K562 (cell line): ENCODE measurements around the gene TGFBR2. TPM values are rescaled to one million over a fixed set of nuclear protein-coding genes. Genes with fewer than 3 reads are reported as not detected.

Experiments
- ATAC-seq: fragments of 200-7000 bp; cut with Tn5 transposase; 3 replicates; pipeline ENCODE4 v1.9.1; 2020; ENCODE audit warnings: moderate library complexity
- BruUV-seq: library from RNA; stranded (reverse); fragments of 400-500 nt; replicated peaks from 2 replicates; lab custom pipeline; 2021; lab: Mats Ljungman, UMichigan
- CTCF ChIA-PET: fragments of 300-600 bp; formaldehyde crosslinking; extraction: SDS; loops from one replicate; lab custom pipeline; 2021; ENCODE audit warnings: low intra/inter-chr PET ratio; lab: Yijun Ruan, JAX
- POLR2A ChIA-PET: fragments of 300-600, 350-650 bp; sonication (Branson Sonifier 250); formaldehyde crosslinking; extraction: SDS; loops from one replicate; lab custom pipeline; 2021; ENCODE audit warnings: antibody characterized with exemption, inconsistent platforms; lab: Yijun Ruan, JAX
- DNase-seq, 4 experiments: peaks; one replicate each; pipeline versions ENCODE4 v3.0.0 to v3.0.0-alpha.2; 2011 to 2018; ENCODE audit warnings: low spot score in 3 of 4, mixed read lengths in 3 of 4; ENCODE audit errors: extremely low read depth in 1 of 4
- FAIRE-seq: peaks from 2 replicates; lab custom pipeline; 2011; peaks lifted over from hg19 to GRCh38; lab: Jason Lieb, UNC
- H2AFZ ChIP-seq: 2 replicates; pipeline ENCODE4 v1.6.0; 2011; ENCODE audit warnings: low read depth, low read length, control low read depth, inconsistent platforms
- H3K27ac ChIP-seq: fragments of 200-600 bp; 3 replicates; pipeline ENCODE4 v1.8.0; 2011; ENCODE audit warnings: low read depth, mild to moderate bottlenecking, control low read depth, inconsistent platforms, low read length, moderate library complexity, mixed read lengths; ENCODE audit errors: extremely low read depth
- H3K27me3 ChIP-seq, 2 experiments: fragments of 300-600 bp in 1 of 2; 2 replicates in 1 of 2; 3 replicates in 1 of 2; pipeline versions ENCODE4 v1.6.0 to v1.8.0; 2011; ENCODE audit warnings: inconsistent platforms in 2 of 2, low read length in 2 of 2, mild to moderate bottlenecking in 1 of 2, mixed read lengths in 1 of 2, moderate library complexity in 1 of 2; ENCODE audit not compliant: control insufficient read depth in 2 of 2, insufficient read depth in 2 of 2
- H3K36me3 ChIP-seq: fragments of 300-600 bp; 3 replicates; pipeline ENCODE4 v1.8.0; 2011; ENCODE audit warnings: mild to moderate bottlenecking, low read length, inconsistent platforms; ENCODE audit not compliant: control insufficient read depth, insufficient read depth
- H3K4me1 ChIP-seq, 2 experiments: fragments of 200-600 bp in 1 of 2; replicated peaks in 1 of 2; 2 replicates in 1 of 2; 3 replicates in 1 of 2; pipeline versions ENCODE4 v1.5.1 to v1.8.0; 2011; ENCODE audit warnings: inconsistent platforms in 2 of 2, low read length in 2 of 2, mild to moderate bottlenecking in 1 of 2, mixed read lengths in 1 of 2, moderate library complexity in 1 of 2; ENCODE audit not compliant: control insufficient read depth in 2 of 2, insufficient read depth in 2 of 2
- H3K4me2 ChIP-seq: 2 replicates; pipeline ENCODE4 v1.6.1; 2011; ENCODE audit warnings: low read length, control low read depth, inconsistent platforms, mixed read lengths; ENCODE audit not compliant: insufficient read depth
- H3K4me3 ChIP-seq: fragments of 200-600 bp; sonication (generic), shearing (Covaris generic); 2 replicates; pipeline ENCODE4 v1.5.1; 2016; ENCODE audit warnings: control low read depth, inconsistent platforms
- H3K79me2 ChIP-seq: fragments of 200-600 bp; 3 replicates; pipeline ENCODE4 v1.8.0; 2011; ENCODE audit warnings: low read length, inconsistent platforms; ENCODE audit not compliant: control insufficient read depth, insufficient read depth
- H3K9ac ChIP-seq, 2 experiments: 2 replicates each; pipeline versions ENCODE4 v1.6.0 to v1.6.1; 2011; ENCODE audit warnings: low read depth in 2 of 2, low read length in 2 of 2, control low read depth in 1 of 2, inconsistent platforms in 1 of 2, mild to moderate bottlenecking in 1 of 2, mixed read lengths in 1 of 2; ENCODE audit not compliant: insufficient read depth in 1 of 2
- H3K9me1 ChIP-seq: one replicate; pipeline ENCODE4 v1.6.0; 2011; ENCODE audit warnings: inconsistent platforms, mild to moderate bottlenecking, low read length, moderate library complexity; ENCODE audit not compliant: control insufficient read depth, insufficient read depth
- H3K9me3 ChIP-seq: replicated peaks from 2 replicates; pipeline ENCODE4 v1.5.1; 2011; ENCODE audit warnings: low read depth, low read length, inconsistent platforms; ENCODE audit not compliant: control insufficient read depth, insufficient read depth
- H4K20me1 ChIP-seq: replicated peaks from 2 replicates; pipeline ENCODE4 v1.6.1; 2011; ENCODE audit warnings: low read length, inconsistent platforms, mixed read lengths; ENCODE audit not compliant: control insufficient read depth, insufficient read depth
- C11orf30 ChIP-seq: fragments of 450-650 bp; IDR thresholded peaks from 2 replicates; pipeline ENCODE4 v1.6.1; 2016; ENCODE audit warnings: low read depth, mild to moderate bottlenecking
- CBFA2T2 ChIP-seq: fragments of 450-650 bp; conservative IDR thresholded peaks from 2 replicates; pipeline ENCODE4 v1.6.1; 2017; ENCODE audit warnings: mild to moderate bottlenecking
- MYNN ChIP-seq, 2 experiments: sonication (generic); formaldehyde crosslinking in 1 of 2; IDR thresholded peaks; 2 replicates each; pipeline versions ENCODE4 v1.5.0 to v1.6.1; 2016 to 2020; ENCODE audit warnings: antibody characterized with exemption in 1 of 2, missing genetic modification reagents in 1 of 2
- PREB ChIP-seq: sonication (generic); formaldehyde crosslinking; IDR thresholded peaks from 2 replicates; pipeline ENCODE4 v1.8.1; 2023; ENCODE audit warnings: mild to moderate bottlenecking, missing genetic modification reagents
- SMC3 ChIP-seq: conservative IDR thresholded peaks from 2 replicates; pipeline ENCODE4 v1.6.1; 2011; ENCODE audit warnings: low read depth, low read length, improper control_type of control experiment; ENCODE audit not compliant: insufficient read depth
- ZNF134 ChIP-seq: fragments of 250-450 bp; sonication (Bioruptor Pico); conservative IDR thresholded peaks from 2 replicates; pipeline ENCODE4 v1.4.0; 2020
- ZNF140 ChIP-seq: fragments of 250-450 bp; sonication (Bioruptor Pico); IDR thresholded peaks from 2 replicates; pipeline ENCODE4 v1.8.0; 2021; ENCODE audit warnings: moderate library complexity, mild to moderate bottlenecking, inconsistent platforms
- ZNF830 ChIP-seq: fragments of 250-450 bp; sonication (Bioruptor Pico); IDR thresholded peaks from 2 replicates; pipeline ENCODE4 v1.5.0; 2021; ENCODE audit warnings: mild to moderate bottlenecking
- WGBS: fragments of 100-300 bp; shearing (Covaris generic); methylation state at CpG from one replicate; pipeline ENCODE4 v1.1.6; 2016; ENCODE audit warnings: low coverage, mixed read lengths; ENCODE audit not compliant: insufficient coverage; ENCODE audit errors: missing lambda C conversion rate; 5-methylcytosine and 5-hydroxymethylcytosine counted together
- in situ Hi-C: fragments of 300-500 bp; cut with MboI; formaldehyde crosslinking; loops from 4 replicates; pipeline ENCODE4 v1.15.0; 2018; ENCODE audit warnings: inconsistent platforms, mixed read lengths
- intact Hi-C: fragments of 100-400 bp; cut with micrococcal nuclease; formaldehyde crosslinking; loops from 2 replicates; pipeline ENCODE4 v1.14.2; 2022
- polyA plus RNA-seq, 8 experiments: library from polyadenylated mRNA; depleted of rRNA in 4 of 8; stranded (reverse) in 5 of 8; unstranded in 3 of 8; fragments of >200 nt; fragmentation: Nextera tagmentation in 2 of 8; fragmentation: Illumina TruSeq in 1 of 8; extraction: Ambion mirVana in 2 of 8; extraction: Trizol in 1 of 8; gene quantifications; 2 replicates each; pipeline versions ENCODE4 v1.2.1 to v1.2.3, GENCODE V29; 2011 to 2014; ENCODE audit warnings: inconsistent platforms in 1 of 8, missing spikeins in 1 of 8
- total RNA-seq, 7 experiments: library from RNA; depleted of rRNA in 6 of 7; stranded (reverse); fragments of >200 nt in 6 of 7; fragmentation: Illumina TruSeq in 2 of 7; extraction: Trizol in 2 of 7; gene quantifications; 2 replicates each; pipeline versions ENCODE4 v1.2.1 to v1.2.3, GENCODE V29; 2011 to 2021; ENCODE audit warnings: low replicate concordance in 1 of 7
- TF ChIP-seq, protein P1 (sequence below): sonication (generic); formaldehyde crosslinking; IDR thresholded peaks from 2 replicates; pipeline ENCODE4 v1.4.0; 2020; ENCODE audit warnings: mild to moderate bottlenecking, missing genetic modification reagents

TGFBR2 gene
- total and polyA plus RNA-seq, 9 of the 15 experiments (the other 6 are each of a cell fraction or from before 2014, with no cell fraction given) = 0.11 to 0.84 (median 0.24) TPM

GRCh38 chr3:30696896-30697295, 90.5 kb downstream of the TGFBR2 start:
- H3K36me3 ChIP-seq = no peaks in the 10 kb centered on the region
- no TSS peak for BruUV-seq
- intact Hi-C loops = no loop called here
- H3K9me3 ChIP-seq = no peaks in the 10 kb centered on the region
- DNase-seq (no peak), FAIRE-seq (no peak), ATAC-seq (no peak)
- H4K20me1 ChIP-seq = no peaks in the 10 kb centered on the region
- no peak overlapping the region for H3K4me3 ChIP-seq
- no peak overlapping the region for H3K4me2 ChIP-seq
- no peak overlapping the region for H2AFZ ChIP-seq
- in situ Hi-C loops = no loop called here
- H3K79me2 ChIP-seq = no peaks in the 10 kb centered on the region
- TF ChIP-seq CBFA2T2 (no peak), SMC3 (no peak), MYNN (IDR thresholded peaks at IDR 0.05) (no peak), MYNN (CRISPR knock-in tag; IDR thresholded peaks at IDR 0.05) (no peak), C11orf30 (no peak), ZNF134 (CRISPR knock-in tag) (no peak), PREB (CRISPR knock-in tag) (no peak), ZNF140 (CRISPR knock-in tag) (no peak), ZNF830 (CRISPR knock-in tag) (no peak)
- TF ChIP-seq, protein P1, sequence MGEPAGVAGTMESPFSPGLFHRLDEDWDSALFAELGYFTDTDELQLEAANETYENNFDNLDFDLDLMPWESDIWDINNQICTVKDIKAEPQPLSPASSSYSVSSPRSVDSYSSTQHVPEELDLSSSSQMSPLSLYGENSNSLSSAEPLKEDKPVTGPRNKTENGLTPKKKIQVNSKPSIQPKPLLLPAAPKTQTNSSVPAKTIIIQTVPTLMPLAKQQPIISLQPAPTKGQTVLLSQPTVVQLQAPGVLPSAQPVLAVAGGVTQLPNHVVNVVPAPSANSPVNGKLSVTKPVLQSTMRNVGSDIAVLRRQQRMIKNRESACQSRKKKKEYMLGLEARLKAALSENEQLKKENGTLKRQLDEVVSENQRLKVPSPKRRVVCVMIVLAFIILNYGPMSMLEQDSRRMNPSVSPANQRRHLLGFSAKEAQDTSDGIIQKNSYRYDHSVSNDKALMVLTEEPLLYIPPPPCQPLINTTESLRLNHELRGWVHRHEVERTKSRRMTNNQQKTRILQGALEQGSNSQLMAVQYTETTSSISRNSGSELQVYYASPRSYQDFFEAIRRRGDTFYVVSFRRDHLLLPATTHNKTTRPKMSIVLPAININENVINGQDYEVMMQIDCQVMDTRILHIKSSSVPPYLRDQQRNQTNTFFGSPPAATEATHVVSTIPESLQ (CRISPR knock-in tag) = no peak
- WGBS = 3% methylated on average over 2 of the region's 2 CpGs
- no peaks in the 10 kb centered on the region for H3K9me1 ChIP-seq
- no peak overlapping the region for H3K9ac ChIP-seq
- ChIA-PET CTCF (no interaction called here), POLR2A (interaction anchor here (0.6 kb wide), 1 partner anchor 9 kb away, joined by 3 read pairs; no protein-coding TSS in a partner anchor)
- H3K27ac ChIP-seq = no peak overlapping the region
- H3K4me1 ChIP-seq = no peaks in the 10 kb centered on the region
- H3K27me3 ChIP-seq = no peaks in the 10 kb centered on the region
